Inflammatory macrophage (primary cell): ENCODE results near the gene ARHGAP45.
"Not testable (repeated sequence)": the region's sequence is repeated elsewhere in the genome, so short reads cannot be mapped to it uniquely, and the experiment has no call there.

Experiments used
- DNase-seq, 2 donors: peaks; one replicate each; pipeline ENCODE4 v3.0.0-alpha.2; 2020 to 2022

ARHGAP45 gene

DNA sequence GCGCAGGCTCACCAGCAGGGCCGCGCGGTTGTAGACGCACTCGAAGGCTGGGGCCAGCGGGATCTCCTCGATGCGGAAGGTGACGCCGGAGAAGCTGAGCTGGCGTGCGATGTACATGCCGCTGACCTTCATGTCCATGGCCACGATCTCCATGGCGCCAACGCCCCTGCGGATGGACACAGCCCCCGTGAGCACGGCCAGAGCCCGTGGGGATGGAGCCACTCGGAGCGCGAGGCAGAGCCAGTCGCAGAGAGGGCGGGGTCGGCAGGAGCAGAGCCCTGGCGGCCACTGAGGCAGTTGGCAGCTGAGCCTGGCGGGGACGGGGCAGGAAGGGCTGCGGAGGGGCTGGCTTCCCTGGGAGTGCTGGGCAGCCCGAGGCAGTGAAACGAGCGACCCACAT lies 52.0 kb downstream of the ARHGAP45 start:
- DNase-seq: no peak

DNA sequence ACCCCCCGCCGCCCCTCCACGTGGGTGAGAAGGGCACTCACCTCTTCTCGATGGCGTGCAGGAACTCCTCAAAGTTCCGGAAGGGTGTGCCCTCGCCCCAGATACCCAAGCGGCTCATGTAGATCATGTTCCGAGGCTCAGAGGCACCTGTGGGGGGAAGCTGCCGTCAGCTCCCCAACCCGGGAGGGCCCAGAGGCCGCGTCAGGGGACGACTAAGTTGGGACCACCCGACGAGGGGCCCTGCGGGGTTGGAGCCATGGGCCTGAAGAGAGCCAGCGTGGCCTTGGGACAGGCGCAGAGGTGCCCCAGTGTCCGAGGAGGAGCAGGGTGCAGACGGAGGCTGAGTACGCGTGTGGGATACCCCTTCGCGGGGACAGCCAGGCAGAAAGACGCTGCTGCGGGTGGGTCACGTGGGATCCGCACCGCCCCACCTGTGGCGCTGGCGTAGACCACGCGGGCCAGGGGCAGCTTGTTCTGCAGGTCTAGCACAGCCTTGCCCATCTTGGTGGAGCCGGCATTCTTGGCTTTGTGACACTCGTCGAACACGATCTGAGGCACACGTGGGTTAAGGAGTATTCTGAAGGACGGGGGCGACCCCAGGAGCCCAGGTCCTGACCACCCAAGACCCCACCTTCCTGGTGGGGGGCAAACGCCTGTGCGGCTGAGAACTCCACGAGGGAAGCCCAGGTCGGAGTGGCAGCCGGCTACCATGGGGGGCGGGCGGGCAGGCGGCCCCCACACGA lies 52.7 kb downstream of the ARHGAP45 start:
- DNase-seq: no peak

DNA sequence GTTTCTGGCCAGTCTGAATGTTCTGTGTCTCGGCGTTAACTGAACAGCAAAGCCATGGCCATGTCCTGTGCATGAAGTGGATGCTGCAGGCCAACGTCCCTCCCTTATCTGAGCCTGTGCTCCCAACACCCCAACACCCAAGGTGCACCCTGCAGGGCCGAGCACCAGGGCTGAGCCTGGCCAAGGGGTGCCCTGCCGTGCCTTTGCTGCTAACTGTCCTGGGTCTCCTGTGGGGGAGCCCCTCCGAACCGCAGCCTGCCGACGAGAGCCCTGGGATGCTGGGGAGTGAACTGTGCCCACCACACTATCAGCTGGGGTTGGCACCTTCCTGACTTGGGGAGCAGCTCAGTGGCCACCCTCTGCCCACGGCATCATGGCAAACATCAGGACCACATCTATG lies 54.4 kb downstream of the ARHGAP45 start:
- no peak for DNase-seq

DNA sequence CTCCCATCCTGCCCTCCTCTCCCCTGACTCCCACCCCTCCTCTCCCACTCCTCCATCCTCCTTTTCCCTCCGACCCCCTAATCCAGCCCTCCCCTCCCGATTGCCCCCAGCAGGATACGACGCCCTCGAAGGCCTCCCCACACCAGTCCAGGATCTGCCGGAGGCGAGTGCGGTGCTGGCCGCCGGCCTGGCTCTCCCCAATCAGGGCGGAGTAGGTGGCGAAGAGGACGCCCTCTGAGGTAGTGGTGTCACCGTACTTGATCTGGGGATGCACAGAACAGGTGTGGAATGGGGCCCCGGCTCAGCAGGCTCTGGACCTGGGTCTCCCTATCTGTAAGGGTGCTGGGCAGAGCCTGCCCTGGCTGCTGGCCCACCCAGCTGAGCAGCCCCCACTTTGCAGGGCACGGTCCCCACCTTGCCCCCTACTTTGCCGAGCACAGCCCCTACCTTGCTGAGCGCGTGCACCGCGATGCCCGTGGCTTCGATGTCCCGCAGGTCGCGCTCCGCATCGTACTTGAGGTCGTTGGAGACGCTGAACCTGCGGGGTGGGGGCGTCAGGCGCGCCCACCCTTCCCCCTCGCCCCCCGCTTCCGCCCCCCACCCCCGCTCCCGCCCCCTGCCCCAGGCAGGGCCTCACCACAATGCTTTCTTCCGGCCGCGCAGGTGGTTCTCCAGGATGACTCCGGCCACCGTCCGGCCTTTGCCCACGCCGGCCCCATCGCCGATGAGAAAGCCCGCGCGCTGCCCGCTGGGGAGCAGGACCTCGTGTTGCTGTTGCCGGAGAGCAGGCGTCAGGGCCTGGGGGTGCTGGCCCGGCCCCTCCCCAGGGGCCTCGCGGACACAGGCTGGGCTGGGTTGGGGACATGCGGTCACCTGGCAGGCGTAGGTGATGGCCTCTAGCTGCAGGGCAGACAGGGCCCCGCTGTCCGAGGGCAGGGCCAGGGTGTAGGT lies 55.3 kb downstream of the ARHGAP45 start:
- no peak for DNase-seq

DNA sequence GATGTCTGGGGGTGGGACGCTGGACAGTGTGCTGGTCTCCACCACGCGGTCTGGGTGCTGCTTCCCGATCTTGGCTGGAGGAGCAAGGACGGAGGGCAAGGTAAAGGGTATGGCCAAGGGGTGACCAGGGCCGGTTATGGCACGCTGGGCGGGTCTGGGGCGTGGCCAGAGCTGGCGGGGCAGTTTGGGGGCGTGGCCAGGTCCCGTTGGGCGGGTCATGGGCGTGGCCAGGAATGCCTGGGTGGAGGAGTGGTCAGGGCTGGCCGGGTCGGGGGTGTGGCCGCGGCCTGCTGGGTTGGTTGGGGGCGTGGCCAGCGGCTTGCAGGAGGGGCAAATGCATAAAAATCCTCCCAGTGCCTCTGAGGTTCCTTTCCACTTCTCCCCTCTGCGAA lies 56.0 kb downstream of the ARHGAP45 start:
- peak; percentile 72 to 80 for DNase-seq

DNA sequence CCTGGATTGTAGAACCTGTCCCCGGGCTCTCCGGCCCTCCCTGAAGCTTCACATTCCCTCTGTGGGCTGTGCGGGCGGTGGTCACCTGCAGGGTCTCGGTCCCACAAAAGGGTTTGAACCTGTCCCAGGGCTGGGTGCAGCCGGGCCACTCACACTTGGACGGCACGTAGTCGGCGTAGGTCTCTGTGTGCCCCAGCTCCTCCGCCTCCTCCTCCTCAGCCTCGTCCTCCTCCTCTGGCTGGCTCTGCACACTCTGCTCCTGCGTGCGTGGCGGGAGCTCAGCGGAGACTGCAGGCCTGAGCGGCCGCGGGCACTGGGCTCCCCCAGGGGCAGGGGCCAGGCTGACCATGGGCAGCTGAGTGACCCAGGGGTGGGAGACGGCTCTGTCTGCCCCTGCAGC lies 56.4 kb downstream of the ARHGAP45 start:
- no peak for DNase-seq

DNA sequence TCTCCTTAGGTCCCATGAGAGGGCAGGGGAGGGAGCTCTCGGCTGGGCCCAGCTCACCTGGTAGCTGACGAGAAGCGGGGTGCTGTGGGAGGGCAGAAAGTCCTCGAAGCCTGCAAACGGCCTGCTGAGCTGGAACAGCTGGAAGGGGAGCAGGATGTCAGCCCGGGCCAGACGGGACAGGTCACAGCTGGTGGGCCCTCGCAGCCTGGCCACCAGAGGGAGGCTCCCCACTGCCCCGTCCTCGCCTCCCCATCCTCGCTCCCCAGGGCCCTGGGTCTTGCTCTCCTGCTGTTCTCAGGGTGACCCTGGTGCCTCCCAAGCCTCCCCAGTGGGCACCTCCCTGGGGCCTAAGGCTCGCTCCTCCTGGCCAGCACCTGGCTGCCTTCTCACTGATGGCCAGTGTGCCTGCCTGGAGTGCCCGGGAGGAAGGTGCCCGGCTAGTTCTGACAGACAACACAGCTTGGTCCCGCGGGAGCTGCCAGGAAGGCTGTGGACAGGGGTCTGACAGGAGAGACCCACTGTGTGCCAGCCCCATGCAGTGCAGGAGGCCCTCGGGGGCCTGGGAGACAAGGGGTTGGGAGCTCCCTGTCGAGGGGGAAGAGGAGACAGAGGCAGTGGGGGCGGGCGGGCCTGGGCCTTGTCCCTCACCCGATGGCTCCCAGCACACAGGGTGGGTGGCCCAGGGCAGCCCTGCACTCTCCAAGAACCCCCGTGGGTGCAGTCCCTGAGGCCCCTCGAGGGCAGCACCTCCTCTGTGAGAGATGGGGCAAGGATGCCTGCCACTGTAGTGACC lies 57.1 kb downstream of the ARHGAP45 start:
- no peak for DNase-seq

DNA sequence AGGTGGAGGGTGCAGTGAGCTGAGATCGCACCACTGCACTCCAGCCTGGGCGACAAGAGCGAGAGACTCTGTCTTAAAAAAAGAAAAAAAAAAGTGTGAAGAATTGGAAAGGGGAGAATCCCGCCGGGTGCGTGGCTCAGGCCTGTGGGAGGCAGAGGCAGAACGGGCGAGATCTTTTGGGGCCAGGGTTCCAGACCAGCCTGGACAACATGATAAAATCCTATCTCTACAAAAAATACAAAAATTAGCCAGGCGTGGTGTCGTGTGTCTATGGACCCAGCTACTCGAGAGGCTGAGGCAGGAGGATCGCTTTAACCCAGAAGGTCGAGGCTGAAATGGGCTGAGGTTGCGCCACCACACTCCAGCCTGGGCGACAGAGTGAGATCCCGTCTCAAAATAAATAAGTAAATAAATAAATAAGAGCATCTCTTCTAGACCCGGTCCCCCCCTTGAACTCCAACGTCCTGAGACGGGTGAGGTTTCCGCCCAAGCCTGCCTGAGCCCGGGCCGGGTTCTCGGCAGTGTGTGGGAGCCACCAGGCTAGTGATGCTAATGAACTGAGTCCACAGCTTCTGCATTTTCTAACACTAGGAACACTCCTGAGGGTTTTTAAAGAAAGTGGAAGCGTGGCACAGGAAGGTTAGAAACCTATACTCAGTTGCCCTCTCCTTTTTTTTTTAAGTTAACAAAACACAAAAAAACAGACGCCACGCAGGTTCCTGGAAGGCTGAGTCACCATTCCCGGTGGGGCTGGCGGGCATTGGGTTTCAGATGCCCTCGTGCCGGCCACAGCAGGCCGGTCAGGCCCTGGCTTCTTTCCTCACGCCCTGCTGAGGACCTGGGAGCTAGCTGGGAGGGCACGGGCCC lies 58.9 kb downstream of the ARHGAP45 start:
- DNase-seq: peak; percentile 58 to 75

DNA sequence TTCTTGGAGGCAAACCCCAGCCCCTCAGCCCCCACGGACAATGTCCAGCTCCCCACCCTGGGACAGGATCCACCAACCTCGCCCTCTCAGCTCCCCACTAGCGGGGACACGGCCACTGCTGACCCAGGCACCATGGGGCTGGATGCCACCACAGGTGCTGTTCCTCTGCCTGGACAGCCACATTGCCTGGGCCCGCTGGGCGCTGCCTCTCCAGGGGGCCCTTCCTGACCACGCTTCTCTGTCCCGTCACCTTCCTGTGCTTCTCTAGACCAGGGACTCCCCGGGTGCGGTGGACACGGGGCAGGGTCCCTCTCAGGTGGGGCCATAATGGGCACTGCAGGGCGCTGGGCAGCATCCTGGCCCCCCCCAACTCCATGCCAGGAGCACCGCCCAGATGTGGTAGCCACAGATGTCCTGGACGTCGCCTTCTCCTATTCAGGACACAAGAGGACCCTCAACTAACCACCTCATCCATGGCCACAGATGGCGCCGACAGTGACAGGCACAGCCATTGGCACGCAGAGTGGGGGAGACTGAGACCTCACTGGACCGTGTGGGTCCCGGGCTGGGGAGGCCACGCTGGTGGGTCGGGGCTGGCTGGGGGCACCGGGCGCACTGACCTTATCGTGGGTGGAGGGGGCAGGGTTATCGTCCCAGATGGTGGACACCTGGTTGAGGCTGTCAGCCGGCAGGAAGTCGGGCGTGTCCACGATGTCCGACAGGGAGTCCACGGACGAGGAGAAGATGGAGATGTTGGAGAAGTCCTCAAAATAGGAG lies 60.2 kb downstream of the ARHGAP45 start:
- DNase-seq: no peak

DNA sequence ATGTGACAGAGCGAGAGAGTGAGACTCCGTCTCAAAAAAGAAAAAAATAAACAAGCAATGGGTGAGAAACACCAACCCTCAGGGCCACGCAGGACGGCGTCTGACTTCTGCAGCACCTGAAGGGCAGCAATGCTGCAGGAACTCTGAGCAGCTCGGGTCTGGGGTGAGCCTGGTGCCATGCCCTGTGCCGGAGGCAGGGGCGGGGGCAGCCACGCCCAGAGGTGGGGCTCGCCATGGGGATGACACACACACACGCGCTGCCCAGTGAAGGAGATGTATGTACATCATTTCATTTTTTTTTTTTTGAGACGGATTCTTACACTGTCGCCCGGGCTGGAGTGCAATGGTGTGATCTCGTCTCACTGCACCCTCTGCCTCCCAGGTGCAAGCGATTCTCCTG lies 61.1 kb downstream of the ARHGAP45 start:
- DNase-seq: no peak

DNA sequence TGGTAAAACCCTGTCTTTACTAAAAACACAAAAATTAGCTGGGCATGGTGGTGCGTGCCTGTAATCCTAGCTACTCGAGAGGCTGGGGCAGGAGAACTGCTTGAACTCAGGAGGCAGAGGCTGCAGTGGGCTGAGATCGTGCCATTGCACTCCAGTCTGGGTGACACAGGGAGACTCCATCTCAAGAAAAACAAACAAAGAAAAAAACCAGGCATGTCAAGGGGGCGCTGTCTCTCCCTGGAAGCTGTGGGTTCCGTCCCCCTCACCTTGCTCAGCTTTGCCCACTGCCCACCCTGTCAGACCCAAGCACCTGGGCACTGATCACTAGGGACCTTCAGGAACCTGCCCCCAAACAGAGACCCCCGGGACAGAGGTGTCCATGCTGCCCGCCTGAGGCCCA lies 62.1 kb downstream of the ARHGAP45 start:
- not testable (repeated sequence) for DNase-seq

DNA sequence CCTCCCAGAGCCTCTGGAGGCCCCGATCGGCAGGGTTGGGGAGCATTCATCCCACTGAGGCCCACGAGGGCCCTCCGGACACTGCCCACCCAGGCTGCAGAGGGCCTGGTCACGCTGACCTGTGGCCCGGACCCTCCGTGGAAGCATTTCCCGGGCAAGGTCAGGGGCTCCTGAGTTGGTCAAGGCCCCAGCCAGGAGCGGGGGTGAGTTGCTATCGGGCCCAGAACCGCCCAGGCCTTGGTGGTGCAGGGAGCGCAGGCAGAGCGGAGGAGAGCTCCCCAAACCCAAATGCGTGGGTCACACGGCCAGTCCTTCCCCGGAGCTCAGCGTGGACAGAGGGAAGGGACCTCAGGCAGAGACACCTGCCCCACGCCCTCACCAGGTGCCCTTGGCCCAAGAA lies 62.6 kb downstream of the ARHGAP45 start:
- DNase-seq: no peak

DNA sequence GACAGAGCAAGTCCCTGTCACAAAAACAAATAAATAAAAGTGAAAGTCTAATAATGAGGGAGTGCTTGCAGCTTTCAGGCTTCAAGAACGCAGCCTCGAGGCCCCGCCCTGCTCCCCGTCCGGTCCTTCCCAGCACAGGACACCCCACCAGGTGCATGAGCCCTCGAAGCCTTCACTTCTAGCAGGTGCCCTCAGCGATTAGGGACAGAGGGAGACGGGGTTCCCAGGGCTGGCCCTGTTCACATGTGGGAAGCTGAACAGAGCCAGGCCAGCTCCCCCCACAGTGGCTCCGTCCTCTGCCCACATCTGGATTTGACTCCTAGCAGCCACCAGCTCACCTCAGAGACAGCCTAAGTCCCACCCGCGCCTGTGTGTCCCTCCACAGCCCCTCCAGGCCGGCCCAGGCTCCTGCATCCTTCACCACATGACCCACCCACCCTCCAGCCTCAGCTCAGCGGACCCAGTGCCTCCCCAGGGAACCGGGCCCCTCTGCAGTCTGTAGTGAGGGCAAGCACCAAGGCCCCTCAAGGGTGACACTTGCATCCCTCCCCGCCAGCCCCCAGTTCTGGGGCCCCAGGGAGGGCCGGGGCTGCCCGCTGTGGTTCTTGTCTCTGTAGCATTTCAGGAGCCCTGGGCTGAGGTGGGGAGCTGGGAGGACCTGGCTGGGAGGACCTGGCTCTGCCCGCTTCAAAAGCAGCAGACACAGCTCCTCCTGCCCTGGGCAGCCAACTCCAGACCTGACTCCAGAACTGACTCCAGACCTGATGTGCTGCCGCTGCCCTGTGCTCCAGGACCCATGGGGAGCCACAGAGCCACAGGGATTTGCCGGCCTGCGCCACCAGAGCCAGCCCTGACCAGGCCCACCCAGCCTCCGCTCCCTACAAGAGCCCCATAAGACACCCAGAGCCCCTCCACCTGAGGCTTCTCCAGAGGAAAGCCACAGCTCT lies 64.1 kb downstream of the ARHGAP45 start:
- DNase-seq: no peak

DNA sequence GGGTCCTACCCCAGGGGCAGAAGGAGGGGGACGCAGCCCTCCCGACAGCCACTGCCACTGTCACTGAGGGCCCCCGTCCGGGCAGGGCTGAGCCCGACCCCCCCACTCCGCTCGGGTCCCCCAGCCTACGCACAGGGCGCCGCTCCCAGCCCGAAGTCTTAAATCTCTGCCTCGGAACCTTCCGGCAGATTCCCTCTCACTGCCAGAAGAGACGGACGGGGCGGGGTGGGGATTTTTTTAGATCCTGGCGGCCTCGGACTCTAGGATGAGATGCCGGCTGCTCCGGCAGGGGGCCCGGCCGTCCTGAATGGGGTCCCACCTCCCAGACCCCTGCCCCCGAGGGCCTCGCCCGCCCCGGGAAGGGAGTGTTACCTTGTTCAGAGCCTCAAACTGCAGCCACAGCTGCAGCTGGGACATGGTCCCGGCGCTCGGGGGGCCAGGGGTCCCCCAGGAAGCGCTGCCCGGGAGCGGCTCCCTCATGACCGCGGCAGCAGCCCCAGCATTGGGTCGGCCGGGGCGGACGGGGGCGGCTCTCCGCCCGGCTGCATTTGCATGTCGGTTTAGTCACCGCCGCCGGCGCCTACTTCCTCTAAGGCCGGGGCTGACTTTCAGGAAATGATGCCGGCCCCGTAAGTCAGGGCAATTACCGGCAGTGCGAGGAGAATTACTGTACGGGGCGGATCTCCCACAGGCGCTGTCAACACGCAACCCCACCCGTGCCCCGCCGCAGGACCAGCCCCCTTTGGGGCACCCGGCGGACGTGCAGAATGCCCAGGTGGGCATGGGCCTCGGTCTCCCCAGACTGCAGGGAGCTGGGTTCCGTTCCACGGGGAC lies 65.0 kb downstream of the ARHGAP45 start:
- peak; percentile 92 to 95 for DNase-seq

DNA sequence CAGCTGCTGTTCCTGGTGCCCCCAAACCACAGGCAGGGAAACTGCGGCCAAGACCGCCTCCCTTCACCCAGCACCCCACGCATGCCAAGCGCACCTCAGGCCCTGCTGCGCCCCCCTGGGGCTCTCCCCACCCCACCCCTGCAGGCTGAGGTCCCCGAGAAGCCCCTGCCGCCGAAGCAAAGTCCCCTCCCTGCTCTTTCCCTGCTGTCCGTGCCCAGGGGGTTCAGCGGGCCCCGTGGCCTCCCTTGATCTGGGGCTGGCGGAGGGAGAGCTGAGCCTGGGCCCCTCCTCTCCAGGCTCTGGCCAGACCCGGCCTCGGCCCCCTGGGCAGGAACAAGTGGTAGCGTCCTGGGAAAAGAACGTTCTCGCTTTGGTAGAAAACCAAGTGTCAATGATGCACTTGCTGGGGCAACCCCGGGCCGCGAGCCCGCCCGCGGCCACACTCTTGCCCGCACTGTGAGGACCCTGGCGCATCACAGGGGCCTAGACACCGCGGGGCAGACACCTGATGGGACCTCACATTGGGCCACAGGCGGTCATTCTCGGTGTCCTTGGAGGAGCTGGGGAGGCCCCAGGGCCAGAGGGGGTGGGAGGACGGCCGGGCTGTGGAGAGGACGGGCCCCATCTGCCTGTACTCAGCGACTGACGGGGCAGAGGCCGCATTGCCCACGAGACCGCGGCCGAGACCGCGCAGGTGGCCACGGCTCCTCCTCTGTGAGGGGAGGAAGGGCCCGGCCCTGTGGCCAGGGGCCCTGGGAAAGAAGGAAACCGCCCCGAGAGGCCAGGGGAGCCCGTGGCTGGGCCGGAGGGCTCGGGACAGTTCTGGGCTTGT lies 65.8 kb downstream of the ARHGAP45 start:
- no peak for DNase-seq

DNA sequence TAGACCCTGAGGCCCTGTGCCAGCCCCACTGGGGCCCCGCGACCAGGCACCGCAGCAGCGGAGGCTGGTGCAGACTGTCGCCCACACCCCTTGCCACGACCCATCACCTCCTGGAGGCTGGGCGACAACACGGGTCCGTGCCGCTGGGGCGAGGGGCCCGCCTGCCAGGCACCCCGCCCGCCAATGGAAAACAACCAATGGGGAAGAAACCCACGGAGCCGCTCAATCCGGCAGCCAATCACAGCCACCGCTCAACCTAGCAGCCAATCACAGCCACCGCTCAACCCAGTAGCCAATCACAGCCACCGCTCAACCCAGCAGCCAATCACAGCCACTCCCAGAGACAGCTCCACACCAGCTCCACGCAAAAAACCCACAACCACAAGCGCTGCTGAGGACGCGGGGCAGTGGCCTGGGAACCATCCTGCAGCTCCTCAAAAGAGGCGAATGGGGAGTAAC lies 66.5 kb downstream of the ARHGAP45 start:
- DNase-seq: peak in 1 of 2 donors; percentile 21

DNA sequence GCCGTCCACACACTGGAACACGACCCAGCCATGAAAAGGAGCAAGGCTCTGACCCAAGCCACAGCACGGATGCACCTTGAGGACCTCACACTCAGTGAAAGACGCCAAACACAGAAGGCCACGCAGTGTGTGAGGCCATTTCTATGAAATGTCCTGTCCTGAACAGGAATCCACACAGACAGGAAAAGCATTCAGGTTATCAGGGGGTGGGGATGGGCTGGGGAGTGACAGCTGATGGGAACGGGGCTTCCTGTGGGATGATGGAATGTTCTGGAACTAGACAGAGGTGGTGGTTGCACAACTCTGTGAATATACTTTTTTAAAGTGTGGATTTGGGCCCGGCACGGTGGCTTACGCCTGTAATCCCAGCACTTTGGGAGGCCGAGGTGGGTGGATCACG lies 67.5 kb downstream of the ARHGAP45 start:
- no peak for DNase-seq

DNA sequence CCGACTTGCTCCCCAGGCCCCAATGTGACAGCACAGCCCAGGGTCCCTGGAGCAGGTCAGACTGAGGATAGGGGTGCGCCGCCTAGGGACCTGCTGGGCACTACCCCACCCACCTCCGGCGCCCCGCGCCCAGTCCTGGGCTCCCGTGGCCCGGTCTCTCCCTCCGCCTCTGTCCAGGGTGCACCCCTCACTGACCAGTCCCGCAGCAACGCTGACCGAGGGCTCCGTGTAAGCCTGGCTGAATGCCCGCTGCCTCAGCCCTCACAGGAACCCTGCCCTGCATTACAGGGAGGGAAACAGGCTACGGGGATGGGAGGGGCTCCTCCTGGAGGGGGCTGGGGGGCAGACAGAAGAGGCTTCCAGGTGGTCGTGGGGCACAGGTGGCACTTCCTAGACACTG lies 68.5 kb downstream of the ARHGAP45 start:
- no peak for DNase-seq
